PC-3 (cell line): ENCODE data around the gene HMCN2. TPM values are rescaled to one million over a fixed set of nuclear protein-coding genes. Genes with fewer than 3 reads are reported as not detected.

Experiments
- ATAC-seq: fragments of 200-7000 bp; cut with Tn5 transposase; 2 replicates; pipeline ENCODE4 v1.9.1; 2020; ENCODE audit warnings: mild to moderate bottlenecking, moderate library complexity
- BruUV-seq: library from RNA; stranded (reverse); fragments of 400-500 nt; replicated peaks from 2 replicates; lab custom pipeline; 2021; lab: Mats Ljungman, UMichigan
- CTCF ChIA-PET: fragments of 300-600 bp; sonication (Branson Sonifier 250); formaldehyde crosslinking; loops from one replicate; lab custom pipeline; 2022; ENCODE audit warnings: antibody characterized with exemption; lab: Charles Lee
- POLR2A ChIA-PET: fragments of 300-600 bp; sonication (Branson Sonifier 250); formaldehyde crosslinking; loops from one replicate; lab custom pipeline; 2022; ENCODE audit warnings: antibody characterized with exemption; ENCODE audit not compliant: unreplicated experiment; lab: Charles Lee
- DNase-seq: peaks from one replicate; pipeline ENCODE4 v3.0.0-alpha.2; 2015
- H2AFZ ChIP-seq: fragments of 300-600 bp; sonication (generic); 2 replicates; pipeline ENCODE4 v1.6.0; 2016; ENCODE audit warnings: antibody characterized with exemption, low read length
- H3F3A ChIP-seq: fragments of 300-600 bp; sonication (generic); one replicate; pipeline ENCODE4 v1.6.0; 2017; ENCODE audit warnings: antibody characterized with exemption, low read length, control low read depth, mild to moderate bottlenecking; ENCODE audit not compliant: unreplicated experiment
- H3K27ac ChIP-seq: fragments of 300-600 bp; sonication (generic); 2 replicates; pipeline ENCODE4 v1.5.1; 2016; ENCODE audit warnings: mild to moderate bottlenecking, low read length
- H3K27me3 ChIP-seq: fragments of 300-600 bp; sonication (generic); 2 replicates; pipeline ENCODE4 v1.6.1; 2016; ENCODE audit warnings: low read length, mixed read lengths
- H3K36me3 ChIP-seq: fragments of 300-600 bp; sonication (generic); 2 replicates; pipeline ENCODE4 v1.6.1; 2016; ENCODE audit warnings: low read depth, mixed run types, low read length, mixed read lengths
- H3K4me1 ChIP-seq: fragments of 300-600 bp; sonication (generic); 2 replicates; pipeline ENCODE4 v1.5.1; 2016; ENCODE audit warnings: low read length; ENCODE audit not compliant: insufficient read depth
- H3K4me2 ChIP-seq: fragments of 300-600 bp; sonication (generic); 2 replicates; pipeline ENCODE4 v1.6.0; 2016; ENCODE audit warnings: low read length
- H3K4me3 ChIP-seq: fragments of 300-600 bp; sonication (generic); 2 replicates; pipeline ENCODE4 v1.5.1; 2016; ENCODE audit warnings: mild to moderate bottlenecking, low read length, mixed read lengths
- H3K79me2 ChIP-seq: fragments of 300-600 bp; sonication (generic); 2 replicates; pipeline ENCODE4 v1.6.1; 2017; ENCODE audit warnings: low read length, mixed read lengths
- H3K9ac ChIP-seq: fragments of 300-600 bp; sonication (generic); 2 replicates; pipeline ENCODE4 v1.6.0; 2016; ENCODE audit warnings: mild to moderate bottlenecking, low read length
- H3K9me2 ChIP-seq: fragments of 300-600 bp; sonication (generic); replicated peaks from 2 replicates; pipeline ENCODE4 v1.6.1; 2016; ENCODE audit warnings: mixed run types, low read length, mixed read lengths
- H3K9me3 ChIP-seq: fragments of 300-600 bp; sonication (generic); 2 replicates; pipeline ENCODE4 v1.6.1; 2016; ENCODE audit warnings: low read length, mixed read lengths
- H4K20me1 ChIP-seq: fragments of 300-600 bp; sonication (generic); 2 replicates; pipeline ENCODE4 v1.6.1; 2016; ENCODE audit warnings: low read length, mixed read lengths
- CTCF ChIP-seq: fragments of 300-600 bp; sonication (generic); conservative IDR thresholded peaks from 2 replicates; pipeline ENCODE4 v1.5.1; 2017; ENCODE audit warnings: antibody characterized with exemption, low read depth, mild to moderate bottlenecking, low read length
- EZH2 ChIP-seq: fragments of 300-600 bp; sonication (generic); IDR thresholded peaks from one replicate; pipeline ENCODE4 v1.6.1; 2017; ENCODE audit warnings: antibody characterized with exemption, mild to moderate bottlenecking, low read length; ENCODE audit not compliant: unreplicated experiment
- EZH2phosphoT487 ChIP-seq: fragments of 300-600 bp; sonication (generic); IDR thresholded peaks from 2 replicates; pipeline ENCODE4 v1.6.1; 2018; ENCODE audit warnings: mild to moderate bottlenecking, antibody characterized with exemption, low read length, borderline replicate concordance
- intact Hi-C: fragments of 100-400 bp; cut with micrococcal nuclease; formaldehyde crosslinking; loops from 2 replicates; pipeline ENCODE4 v1.9.0; 2023
- total RNA-seq: library from RNA; depleted of rRNA; stranded (reverse); fragments of >200 nt; gene quantifications from 2 replicates; pipeline ENCODE4 v1.2.3, GENCODE V29; 2014

HMCN2 gene
- total RNA-seq, 1 experiment from 2014 or later, result 0.11 TPM

GRCh38 chr9:130352081-130352480 lies 86.5 kb downstream of the HMCN2 start:
- Histone ChIP-seq H3K79me2 (no peaks in the 10 kb centered on the region), H3K9ac (peak overlapping the region; percentile 83), H3K36me3 (no peaks in the 10 kb centered on the region), H3K27ac (peak overlapping the region; percentile 99), H3K27me3 (no peaks in the 10 kb centered on the region), H3K9me3 (no peaks in the 10 kb centered on the region), H3K4me3 (peak overlapping the region; percentile 15; the same call in 1 of the 2 replicates), H2AFZ (0 out of 2 replicates have a peak overlapping the region, but pooled peaks have one; percentile 0), H4K20me1 (no peaks in the 10 kb centered on the region), H3K9me2 (no peaks in the 10 kb centered on the region), H3K4me1 (peaks cover 12% of the 10 kb centered on the region), H3F3A (no peaks in the 10 kb centered on the region), H3K4me2 (peak overlapping the region; percentile 65)
- ATAC-seq (peak; percentile 96), DNase-seq (peak; percentile 85)
- no TSS peak for BruUV-seq
- ChIA-PET POLR2A (no interaction called here), CTCF (no interaction called here)
- TF ChIP-seq EZH2, result no peak
- no peak for TF ChIP-seq CTCF
- no peak for TF ChIP-seq EZH2phosphoT487
- intact Hi-C loops, result no loop called here

DNA sequence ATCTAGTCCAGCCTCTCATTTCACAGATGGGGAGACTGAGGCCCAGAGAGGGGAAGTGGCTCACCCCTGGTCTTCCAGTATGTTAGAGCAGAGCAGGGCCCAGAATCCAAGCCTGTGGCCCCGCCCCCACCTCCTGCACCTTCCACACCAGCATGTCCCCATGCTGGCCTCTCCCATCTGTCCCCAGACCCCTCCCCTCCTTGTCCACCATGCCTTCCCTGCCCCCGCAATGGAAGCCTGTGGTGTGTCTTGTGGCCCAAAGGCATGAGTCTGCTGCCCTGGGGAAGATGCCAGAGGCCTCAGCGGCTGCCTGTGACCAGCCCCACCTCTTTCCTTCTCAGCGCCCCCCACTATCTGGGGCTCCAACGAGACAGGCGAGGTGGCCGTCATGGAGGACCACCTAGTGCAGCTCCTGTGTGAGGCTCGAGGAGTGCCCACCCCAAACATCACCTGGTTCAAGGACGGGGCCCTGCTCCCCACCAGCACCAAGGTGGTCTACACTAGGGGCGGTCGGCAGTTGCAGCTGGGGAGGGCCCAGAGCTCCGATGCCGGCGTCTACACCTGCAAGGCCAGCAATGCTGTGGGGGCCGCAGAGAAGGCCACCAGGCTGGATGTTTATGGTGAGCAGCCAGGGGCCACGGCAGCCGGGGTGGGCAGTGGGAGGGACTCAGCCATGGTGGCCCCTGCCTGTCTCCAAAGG lies 87.2 kb downstream of the HMCN2 start:
- no peaks in the 10 kb centered on the region for H3K36me3 ChIP-seq
- no peaks in the 10 kb centered on the region for H3K27me3 ChIP-seq
- no peak for TF ChIP-seq EZH2phosphoT487
- no peak for TF ChIP-seq EZH2
- no peak for TF ChIP-seq CTCF
- CTCF ChIA-PET, result no interaction called here
- DNase-seq, result peak; percentile 22
- H2AFZ ChIP-seq, result 0 out of 2 replicates have a peak overlapping the region, but pooled peaks have one; percentile 0
- no peaks in the 10 kb centered on the region for H3F3A ChIP-seq
- peak overlapping the region; percentile 65 for H3K4me2 ChIP-seq
- peaks cover 12% of the 10 kb centered on the region for H3K4me1 ChIP-seq
- POLR2A ChIA-PET, result no interaction called here
- H4K20me1 ChIP-seq, result no peaks in the 10 kb centered on the region
- peak overlapping the region; percentile 15; the same call in 1 of the 2 replicates for H3K4me3 ChIP-seq
- peak; percentile 18 for ATAC-seq
- H3K9ac ChIP-seq, result peak overlapping the region; percentile 83
- H3K9me2 ChIP-seq, result no peaks in the 10 kb centered on the region
- H3K27ac ChIP-seq, result peak overlapping the region; percentile 99
- no peaks in the 10 kb centered on the region for H3K9me3 ChIP-seq
- H3K79me2 ChIP-seq, result no peaks in the 10 kb centered on the region
- TSS peak; percentile 96 for BruUV-seq
- intact Hi-C loops, result no loop called here

- intact Hi-C loops, result no loop called here
- H3F3A ChIP-seq, result no peaks in the 10 kb centered on the region
- ChIA-PET CTCF (no interaction called here), POLR2A (no interaction called here)
- H3K9ac ChIP-seq, result no peak overlapping the region
- BruUV-seq, result no TSS peak
- no peak for TF ChIP-seq CTCF
- TF ChIP-seq EZH2phosphoT487, result no peak
- TF ChIP-seq EZH2, result no peak
- H2AFZ ChIP-seq, result no peak overlapping the region
- DNase-seq (no peak), ATAC-seq (no peak)
- H3K79me2 ChIP-seq, result no peaks in the 10 kb centered on the region
- H3K9me2 ChIP-seq, result no peaks in the 10 kb centered on the region
- H3K27ac ChIP-seq, result no peak overlapping the region
- no peaks in the 10 kb centered on the region for H3K27me3 ChIP-seq
- no peaks in the 10 kb centered on the region for H3K36me3 ChIP-seq
- H4K20me1 ChIP-seq, result no peaks in the 10 kb centered on the region
- no peak overlapping the region for H3K4me2 ChIP-seq
- no peak overlapping the region for H3K4me3 ChIP-seq
- H3K4me1 ChIP-seq, result peaks cover 12% of the 10 kb centered on the region
- no peaks in the 10 kb centered on the region for H3K9me3 ChIP-seq
Observed at GRCh38 chr9:130354378-130354777, 88.8 kb downstream of the HMCN2 start.
